G401.6 (cell line): ENCODE measurements around the gene GPR171.

ENCODE experiments used
- FAIRE-seq: peaks from 2 replicates; lab custom pipeline; 2012; peaks lifted over from hg19 to GRCh38; lab: Jason Lieb, UNC

Gene GPR171

GRCh38 chr3:151213881-151214280 lies 10.9 kb upstream of the GPR171 start:
- FAIRE-seq, result no peak

DNA sequence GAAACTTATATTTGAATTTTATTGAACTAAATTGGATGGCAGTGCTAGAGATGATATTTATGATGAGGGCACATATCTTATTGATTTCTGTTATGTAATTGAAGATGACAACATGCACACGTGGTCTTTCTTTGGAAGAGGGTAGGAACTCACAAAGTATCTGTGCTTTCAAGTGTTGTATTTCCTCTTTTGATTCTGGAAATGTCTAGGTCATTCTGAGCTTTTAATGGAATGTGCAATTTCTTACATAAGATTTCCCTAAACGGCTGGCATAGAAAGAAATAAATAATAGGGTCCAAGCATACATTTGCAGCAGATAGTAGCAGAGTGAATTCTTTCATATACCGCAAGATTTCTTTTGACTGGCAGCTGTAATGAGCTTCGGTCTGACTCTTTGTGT lies 10.1 kb upstream of the GPR171 start:
- FAIRE-seq, result no peak

DNA sequence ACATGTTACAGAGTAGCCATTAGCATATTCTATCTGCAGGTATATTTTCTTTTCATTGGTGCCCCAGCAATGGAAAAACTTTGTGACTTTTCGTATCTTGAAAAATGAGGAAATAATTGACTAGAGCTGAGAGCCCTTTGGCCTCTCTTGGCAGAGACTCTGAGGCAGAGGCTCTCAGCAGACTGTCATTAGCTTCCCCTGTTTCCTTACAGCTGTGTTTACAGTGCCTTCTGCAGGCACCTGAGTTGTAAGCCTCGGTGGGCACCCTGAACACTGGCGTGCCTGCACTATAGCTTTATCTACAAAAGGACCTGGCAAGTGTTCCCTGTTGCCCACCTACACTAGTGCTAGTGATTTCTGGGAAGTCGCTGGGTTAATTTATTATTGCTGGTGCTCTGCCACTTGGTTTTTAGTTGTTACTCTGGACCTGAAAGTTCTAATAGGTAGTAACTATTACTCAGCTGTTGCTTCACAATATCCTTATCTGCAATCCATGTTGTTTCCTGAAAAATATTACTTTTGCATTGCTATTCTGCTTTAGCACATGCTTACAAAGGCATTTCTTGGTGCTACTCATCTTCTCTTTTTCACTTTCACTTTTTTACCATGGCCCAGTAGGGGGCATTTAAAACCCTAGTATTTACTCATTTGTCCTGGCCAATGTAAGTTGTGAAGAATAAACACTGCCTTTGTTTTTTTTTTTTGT lies 7.8 kb upstream of the GPR171 start:
- no peak for FAIRE-seq

GRCh38 chr3:151209654-151210053 lies 6.6 kb upstream of the GPR171 start:
- FAIRE-seq, result no peak

GRCh38 chr3:151206201-151206600 lies 3.2 kb upstream of the GPR171 start:
- no peak for FAIRE-seq

DNA sequence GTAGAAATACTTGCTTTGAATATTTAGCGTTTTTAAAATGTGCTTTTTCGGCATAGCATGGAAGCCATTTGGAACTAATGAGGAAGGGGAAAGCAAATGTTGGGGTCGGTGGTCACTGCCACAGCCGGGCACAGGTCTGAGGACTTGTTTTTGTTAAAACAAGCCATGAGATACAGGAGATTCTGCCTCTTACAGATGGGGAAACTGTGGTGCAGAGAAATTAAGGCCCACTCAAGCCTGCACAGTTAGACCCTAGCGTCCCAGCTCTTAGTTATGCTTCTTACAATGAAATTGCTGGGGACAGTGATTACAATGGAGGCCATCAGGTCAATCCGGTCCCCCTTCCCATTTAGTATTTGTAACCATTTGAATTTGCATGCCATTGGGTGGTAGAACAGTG lies 2.5 kb upstream of the GPR171 start:
- FAIRE-seq, result no peak

DNA sequence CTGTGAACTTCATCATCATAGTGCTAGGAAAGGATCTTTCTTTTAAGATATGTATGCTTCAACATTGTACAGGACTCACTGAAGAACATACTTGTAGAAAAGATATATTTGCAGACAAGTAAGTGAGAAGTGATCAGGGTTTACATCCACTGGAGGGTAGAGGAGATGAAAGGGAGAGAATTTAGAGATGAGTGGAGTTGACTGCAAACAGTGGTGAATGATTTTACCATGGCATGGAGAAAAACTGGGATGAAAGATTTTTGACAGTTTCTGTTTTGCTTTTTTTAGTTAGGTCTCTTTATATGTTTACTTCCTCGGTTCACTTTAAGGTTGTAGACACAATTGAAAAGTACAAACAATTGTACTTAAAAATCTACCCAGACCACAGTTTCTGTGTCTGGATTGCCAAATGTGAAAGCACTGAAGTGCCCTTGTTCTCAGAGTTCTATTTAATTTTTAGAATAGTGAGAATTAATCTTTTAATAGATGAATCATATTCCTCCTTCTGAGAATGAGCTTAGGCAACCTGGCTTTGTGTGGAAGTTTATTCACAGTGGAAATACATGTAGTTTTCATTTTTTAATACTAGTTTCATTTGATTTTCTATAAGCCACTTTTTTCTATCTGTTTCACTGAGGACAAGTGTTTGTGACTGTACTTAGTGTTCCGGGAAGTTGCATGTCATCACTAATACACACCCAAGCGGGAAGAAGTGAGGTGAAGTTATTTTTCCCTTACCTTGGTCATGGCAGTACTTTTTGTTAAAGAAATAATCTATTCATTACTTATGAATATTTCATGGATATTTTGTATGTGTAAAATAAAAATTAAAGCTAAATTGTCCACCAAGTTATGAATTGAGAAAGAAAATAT lies 1.8 kb upstream of the GPR171 start:
- FAIRE-seq, result no peak

DNA sequence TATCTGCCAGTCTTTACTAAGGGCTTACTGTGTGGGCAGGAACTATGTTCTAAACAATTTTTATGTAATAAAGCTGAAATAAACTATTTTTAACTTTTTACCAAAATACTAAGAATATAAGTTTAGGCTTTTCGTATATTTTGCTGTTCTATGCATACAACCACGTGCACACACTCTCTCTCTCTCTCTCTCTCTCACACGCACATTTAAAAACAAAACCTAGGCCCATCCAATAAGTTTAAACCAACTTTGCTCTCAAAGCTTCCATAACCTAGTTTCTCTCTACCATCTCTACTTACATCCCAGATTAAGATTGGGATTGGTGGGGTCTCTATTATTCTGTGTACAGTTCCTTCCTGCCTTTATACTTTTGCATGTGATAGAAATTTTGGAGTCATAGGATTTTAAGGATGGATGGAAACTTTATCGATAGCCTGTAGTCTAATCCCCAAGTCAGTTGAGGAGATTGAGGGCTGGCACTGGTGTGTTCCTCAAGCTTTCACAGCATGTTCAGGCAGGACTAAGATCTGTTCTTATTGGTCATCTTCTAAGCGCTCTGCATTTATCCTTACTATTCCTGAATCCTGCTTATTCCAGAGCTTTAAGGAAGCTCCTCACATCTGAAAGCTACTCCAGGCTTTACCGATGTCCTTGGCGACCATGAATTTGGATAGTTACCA lies 1.8 kb downstream of the GPR171 start:
- no peak for FAIRE-seq

GRCh38 chr3:151200586-151200985 lies 2.4 kb downstream of the GPR171 start:
- FAIRE-seq, result no peak

DNA sequence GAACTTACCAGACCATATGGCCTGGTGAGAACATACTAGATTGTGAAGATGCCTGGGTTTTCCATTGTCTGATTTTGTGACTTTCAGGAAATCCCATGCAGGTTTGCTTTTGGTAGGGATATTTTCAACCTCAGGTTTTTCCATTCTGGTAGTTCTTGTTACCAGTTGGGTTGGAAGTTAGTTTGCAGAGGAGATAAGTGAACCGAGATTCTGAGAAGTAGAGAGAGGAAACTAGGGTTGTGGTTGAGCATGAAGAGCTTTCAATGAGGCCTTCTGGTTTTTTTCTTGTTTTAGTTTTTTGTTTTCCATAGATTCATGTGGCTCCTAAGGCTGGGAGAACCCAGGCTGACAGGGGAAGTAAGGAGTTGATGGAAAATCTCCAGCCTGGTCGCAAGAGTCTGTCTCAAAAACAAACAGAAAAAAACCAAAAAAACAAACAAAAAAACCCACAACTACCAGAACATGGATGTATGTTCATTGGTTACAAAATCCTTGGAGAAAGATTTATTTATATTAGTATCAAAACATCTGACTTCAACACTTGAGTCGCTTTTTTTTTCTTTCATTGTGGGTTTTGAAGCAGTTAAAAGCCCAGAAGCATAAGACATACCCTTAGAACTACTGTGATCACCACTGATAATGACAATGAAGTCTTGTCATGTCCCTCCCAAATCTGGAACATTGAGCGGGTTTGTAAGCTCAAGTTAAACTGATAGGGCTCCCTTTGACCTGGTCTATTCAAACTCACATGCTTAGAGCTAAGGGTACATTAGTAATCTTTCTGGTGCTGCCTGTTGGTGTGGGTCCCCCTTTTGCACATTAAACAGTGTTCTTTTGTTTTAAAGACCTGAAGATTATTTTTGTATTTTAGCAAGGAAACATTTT lies 3.2 kb downstream of the GPR171 start:
- no peak for FAIRE-seq

- no peak for FAIRE-seq
These were observed 4.2 kb downstream of the GPR171 start for GRCh38 chr3:151198849-151199248.

- no peak for FAIRE-seq
These were observed 4.8 kb downstream of the GPR171 start for GRCh38 chr3:151197981-151198767.

DNA sequence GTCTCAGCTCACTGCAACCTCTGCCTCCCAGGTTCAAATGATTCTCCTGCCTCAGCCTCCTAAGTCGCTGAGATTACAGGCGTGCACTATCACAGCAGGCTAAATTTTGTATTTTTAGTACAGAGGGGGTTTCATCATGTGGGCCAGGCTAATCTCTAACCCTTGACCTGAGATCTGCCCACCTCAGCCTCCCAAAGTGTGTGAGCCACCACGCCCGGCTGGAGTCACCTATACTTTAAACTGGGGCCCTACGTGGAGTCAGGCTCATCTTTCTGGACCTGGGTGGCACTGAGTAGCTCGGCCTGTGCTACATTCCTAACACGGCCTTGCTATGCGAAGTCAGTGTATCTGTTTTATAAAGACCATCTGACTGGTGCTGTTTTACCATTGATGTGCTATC lies 5.8 kb downstream of the GPR171 start:
- FAIRE-seq, result no peak

GRCh38 chr3:151196434-151196833 lies 6.6 kb downstream of the GPR171 start:
- FAIRE-seq, result no peak

GRCh38 chr3:151195826-151196225 lies 7.2 kb downstream of the GPR171 start:
- FAIRE-seq, result no peak

GRCh38 chr3:151192545-151192944 lies 10.5 kb downstream of the GPR171 start:
- no peak for FAIRE-seq

- FAIRE-seq, result no peak
These were observed 11.9 kb downstream of the GPR171 start for GRCh38 chr3:151191095-151191494.

DNA sequence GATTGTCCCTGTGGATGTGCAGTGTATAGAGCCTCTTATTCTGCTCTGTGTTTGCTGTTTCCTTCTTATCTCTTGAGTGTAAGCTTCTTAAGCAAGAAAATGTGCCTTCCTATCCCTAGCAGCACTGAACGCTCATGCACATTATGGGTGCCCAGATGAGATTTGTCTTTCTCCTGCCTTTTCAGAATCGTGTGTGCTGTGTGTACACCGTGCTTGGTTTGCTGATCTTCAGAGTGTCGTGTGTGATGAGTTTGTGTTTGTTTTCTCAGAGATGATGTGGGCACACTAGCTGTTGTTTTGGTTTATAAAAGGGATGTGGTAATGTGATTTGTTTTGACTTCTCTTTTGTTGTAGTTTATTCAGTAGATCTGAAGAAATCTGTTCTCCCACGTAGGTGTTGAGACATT lies 19.7 kb downstream of the GPR171 start:
- FAIRE-seq, result no peak

GRCh38 chr3:151182349-151183079 lies 20.5 kb downstream of the GPR171 start:
- no peak for FAIRE-seq

- FAIRE-seq, result no peak
These were observed 24.7 kb downstream of the GPR171 start for GRCh38 chr3:151178208-151178845.
